HL-60 (cell line): ENCODE measurements around the gene GRM5.

Experiments used
- DNase-seq, 2 experiments: peaks; one replicate each; pipeline ENCODE4 v3.0.0-alpha.2; 2010 to 2020; ENCODE audit warnings: low read depth in 1 of 2, low spot score in 1 of 2
- H3K27ac ChIP-seq: fragments of 250-450 bp; sonication (Bioruptor Pico); replicated peaks from 2 replicates; pipeline ENCODE4 v1.5.1; 2020; ENCODE audit warnings: mild to moderate bottlenecking, moderate library complexity
- H3K27me3 ChIP-seq: fragments of 250-450 bp; sonication (Bioruptor Pico); 2 replicates; pipeline ENCODE4 v1.5.1; 2021; ENCODE audit warnings: mild to moderate bottlenecking, moderate library complexity; ENCODE audit not compliant: insufficient read depth, poor library complexity, severe bottlenecking
- H3K4me3 ChIP-seq: replicated peaks from 2 replicates; pipeline ENCODE4 v1.5.1; 2011; ENCODE audit warnings: mild to moderate bottlenecking, control low read depth, low read length; ENCODE audit not compliant: insufficient read depth
- GABPA ChIP-seq: IDR thresholded peaks from 2 replicates; pipeline ENCODE4 v1.6.1; 2012; ENCODE audit warnings: low read depth
- POLR2AphosphoS5 ChIP-seq: IDR thresholded peaks from 2 replicates; pipeline ENCODE4 v1.6.1; 2012; ENCODE audit warnings: low read depth
- SPI1 ChIP-seq: IDR thresholded peaks from 2 replicates; pipeline ENCODE4 v1.6.1; 2012; ENCODE audit warnings: low read depth, mild to moderate bottlenecking, borderline replicate concordance
- TF ChIP-seq, protein P1 (sequence below): IDR thresholded peaks from one replicate; pipeline ENCODE4 v1.5.1; 2011; ENCODE audit warnings: low read length, control low read depth, inconsistent platforms; ENCODE audit not compliant: insufficient read depth
- TF ChIP-seq, protein P2 (sequence below): IDR thresholded peaks from 2 replicates; pipeline ENCODE4 v1.6.1; 2012; ENCODE audit warnings: low read depth; ENCODE audit not compliant: insufficient replicate concordance

The GRM5 gene

DNA sequence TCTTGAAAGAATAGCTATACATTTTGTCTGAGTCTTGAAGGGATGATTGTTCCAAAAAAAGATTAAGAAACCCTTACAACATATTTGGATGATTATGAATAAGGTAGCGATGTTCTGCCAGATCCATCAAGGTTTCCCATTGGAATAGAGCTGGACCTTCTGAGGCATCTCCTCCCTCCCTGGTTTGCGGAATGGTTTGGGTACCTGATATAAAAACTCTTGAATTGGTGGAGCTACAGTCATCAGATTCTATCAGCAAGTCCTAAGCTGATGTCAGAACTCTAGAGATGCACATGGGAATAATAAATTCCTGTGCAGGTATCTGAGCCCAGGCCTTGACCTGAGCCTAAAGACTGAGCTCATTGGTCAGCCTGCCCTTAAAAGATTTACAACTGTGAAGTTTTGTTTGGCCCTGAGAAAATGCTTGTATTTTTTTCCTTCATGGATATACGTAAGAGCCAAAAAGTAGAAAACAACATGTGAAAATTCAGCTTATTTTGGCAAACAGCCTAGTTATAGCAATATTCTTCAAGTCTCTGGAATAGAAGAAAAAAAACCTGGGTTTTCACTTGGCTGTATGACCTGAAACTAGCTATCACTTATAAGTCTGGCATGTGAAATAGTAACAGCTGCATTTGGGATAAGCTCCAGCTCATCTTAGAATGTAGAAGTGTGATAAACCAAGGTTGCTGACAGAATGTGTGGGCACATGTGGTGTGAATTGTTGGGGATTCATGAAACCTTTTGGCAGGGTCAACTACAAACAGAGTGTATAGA lies 462.5 kb downstream of the GRM5 start:
- DNase-seq = no peak
- no peak for TF ChIP-seq GABPA
- no peak for TF ChIP-seq SPI1
- TF ChIP-seq, protein P1, sequence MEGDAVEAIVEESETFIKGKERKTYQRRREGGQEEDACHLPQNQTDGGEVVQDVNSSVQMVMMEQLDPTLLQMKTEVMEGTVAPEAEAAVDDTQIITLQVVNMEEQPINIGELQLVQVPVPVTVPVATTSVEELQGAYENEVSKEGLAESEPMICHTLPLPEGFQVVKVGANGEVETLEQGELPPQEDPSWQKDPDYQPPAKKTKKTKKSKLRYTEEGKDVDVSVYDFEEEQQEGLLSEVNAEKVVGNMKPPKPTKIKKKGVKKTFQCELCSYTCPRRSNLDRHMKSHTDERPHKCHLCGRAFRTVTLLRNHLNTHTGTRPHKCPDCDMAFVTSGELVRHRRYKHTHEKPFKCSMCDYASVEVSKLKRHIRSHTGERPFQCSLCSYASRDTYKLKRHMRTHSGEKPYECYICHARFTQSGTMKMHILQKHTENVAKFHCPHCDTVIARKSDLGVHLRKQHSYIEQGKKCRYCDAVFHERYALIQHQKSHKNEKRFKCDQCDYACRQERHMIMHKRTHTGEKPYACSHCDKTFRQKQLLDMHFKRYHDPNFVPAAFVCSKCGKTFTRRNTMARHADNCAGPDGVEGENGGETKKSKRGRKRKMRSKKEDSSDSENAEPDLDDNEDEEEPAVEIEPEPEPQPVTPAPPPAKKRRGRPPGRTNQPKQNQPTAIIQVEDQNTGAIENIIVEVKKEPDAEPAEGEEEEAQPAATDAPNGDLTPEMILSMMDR = no peak
- no peak for TF ChIP-seq POLR2AphosphoS5
- TF ChIP-seq, protein P2, sequence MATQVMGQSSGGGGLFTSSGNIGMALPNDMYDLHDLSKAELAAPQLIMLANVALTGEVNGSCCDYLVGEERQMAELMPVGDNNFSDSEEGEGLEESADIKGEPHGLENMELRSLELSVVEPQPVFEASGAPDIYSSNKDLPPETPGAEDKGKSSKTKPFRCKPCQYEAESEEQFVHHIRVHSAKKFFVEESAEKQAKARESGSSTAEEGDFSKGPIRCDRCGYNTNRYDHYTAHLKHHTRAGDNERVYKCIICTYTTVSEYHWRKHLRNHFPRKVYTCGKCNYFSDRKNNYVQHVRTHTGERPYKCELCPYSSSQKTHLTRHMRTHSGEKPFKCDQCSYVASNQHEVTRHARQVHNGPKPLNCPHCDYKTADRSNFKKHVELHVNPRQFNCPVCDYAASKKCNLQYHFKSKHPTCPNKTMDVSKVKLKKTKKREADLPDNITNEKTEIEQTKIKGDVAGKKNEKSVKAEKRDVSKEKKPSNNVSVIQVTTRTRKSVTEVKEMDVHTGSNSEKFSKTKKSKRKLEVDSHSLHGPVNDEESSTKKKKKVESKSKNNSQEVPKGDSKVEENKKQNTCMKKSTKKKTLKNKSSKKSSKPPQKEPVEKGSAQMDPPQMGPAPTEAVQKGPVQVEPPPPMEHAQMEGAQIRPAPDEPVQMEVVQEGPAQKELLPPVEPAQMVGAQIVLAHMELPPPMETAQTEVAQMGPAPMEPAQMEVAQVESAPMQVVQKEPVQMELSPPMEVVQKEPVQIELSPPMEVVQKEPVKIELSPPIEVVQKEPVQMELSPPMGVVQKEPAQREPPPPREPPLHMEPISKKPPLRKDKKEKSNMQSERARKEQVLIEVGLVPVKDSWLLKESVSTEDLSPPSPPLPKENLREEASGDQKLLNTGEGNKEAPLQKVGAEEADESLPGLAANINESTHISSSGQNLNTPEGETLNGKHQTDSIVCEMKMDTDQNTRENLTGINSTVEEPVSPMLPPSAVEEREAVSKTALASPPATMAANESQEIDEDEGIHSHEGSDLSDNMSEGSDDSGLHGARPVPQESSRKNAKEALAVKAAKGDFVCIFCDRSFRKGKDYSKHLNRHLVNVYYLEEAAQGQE = no peak
- H3K27ac ChIP-seq = no peak overlapping the region
- no peak overlapping the region for H3K4me3 ChIP-seq
- H3K27me3 ChIP-seq = no peaks in the 10 kb centered on the region

DNA sequence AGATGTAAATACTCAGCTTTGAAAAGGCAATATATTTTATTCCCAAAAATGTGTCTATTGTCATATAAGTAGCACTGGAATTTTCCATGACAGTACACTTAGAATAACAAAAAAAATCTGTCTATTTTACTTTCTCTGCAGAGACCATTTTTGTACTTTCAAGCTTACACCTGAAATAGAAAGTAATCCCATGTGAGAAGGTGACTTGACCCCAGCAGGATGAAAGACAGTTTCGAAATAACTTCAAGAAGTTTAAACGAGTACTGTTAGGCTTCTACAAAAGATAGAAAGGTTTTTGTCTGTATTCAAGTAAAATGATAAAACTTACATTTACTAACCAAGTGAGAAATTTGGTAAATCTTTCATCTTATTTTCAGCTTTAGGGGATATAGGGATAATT lies 468.4 kb downstream of the GRM5 start:
- H3K4me3 ChIP-seq = no peak overlapping the region
- TF ChIP-seq GABPA = no peak
- no peak for TF ChIP-seq POLR2AphosphoS5
- TF ChIP-seq, protein P1 = no peak
- TF ChIP-seq, protein P2 = no peak
- no peaks in the 10 kb centered on the region for H3K27me3 ChIP-seq
- H3K27ac ChIP-seq = no peak overlapping the region
- DNase-seq = no peak

DNA sequence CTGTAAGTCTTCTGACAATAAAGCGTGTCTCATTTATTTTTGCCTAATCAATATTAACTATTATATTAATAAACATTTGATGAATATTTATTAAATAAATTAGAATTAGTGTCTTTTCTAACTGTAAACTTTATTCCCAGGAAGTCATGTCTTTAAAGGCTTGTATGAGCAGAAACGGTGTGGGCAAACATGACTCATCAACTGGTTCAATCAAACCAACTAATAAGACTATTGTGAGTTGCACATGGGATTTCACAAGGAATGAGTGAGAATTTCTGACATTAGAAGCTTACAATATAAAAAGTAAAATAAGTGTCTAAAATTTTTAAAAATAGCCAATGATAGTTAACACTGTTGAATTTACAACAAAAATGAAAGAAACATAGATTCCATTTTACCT lies 469.0 kb downstream of the GRM5 start:
- DNase-seq = no peak
- Histone ChIP-seq H3K27ac (no peak overlapping the region), H3K27me3 (no peaks in the 10 kb centered on the region), H3K4me3 (no peak overlapping the region)
- TF ChIP-seq, protein P2 = no peak
- no peak for TF ChIP-seq SPI1
- TF ChIP-seq GABPA = no peak
- TF ChIP-seq POLR2AphosphoS5 = no peak
- TF ChIP-seq, protein P1 = no peak
